GM21723 (cell line): Measurements from ENCODE around the gene TMEM11.

Source experiments
- ATAC-seq: cut with Tn5 transposase; IDR thresholded peaks from one replicate; pipeline ENCODE4 v1.9.1; 2021; ENCODE audit warnings: mild to moderate bottlenecking, moderate library complexity; ENCODE audit not compliant: unreplicated experiment

TMEM11 gene, protein sequence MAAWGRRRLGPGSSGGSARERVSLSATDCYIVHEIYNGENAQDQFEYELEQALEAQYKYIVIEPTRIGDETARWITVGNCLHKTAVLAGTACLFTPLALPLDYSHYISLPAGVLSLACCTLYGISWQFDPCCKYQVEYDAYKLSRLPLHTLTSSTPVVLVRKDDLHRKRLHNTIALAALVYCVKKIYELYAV

DNA sequence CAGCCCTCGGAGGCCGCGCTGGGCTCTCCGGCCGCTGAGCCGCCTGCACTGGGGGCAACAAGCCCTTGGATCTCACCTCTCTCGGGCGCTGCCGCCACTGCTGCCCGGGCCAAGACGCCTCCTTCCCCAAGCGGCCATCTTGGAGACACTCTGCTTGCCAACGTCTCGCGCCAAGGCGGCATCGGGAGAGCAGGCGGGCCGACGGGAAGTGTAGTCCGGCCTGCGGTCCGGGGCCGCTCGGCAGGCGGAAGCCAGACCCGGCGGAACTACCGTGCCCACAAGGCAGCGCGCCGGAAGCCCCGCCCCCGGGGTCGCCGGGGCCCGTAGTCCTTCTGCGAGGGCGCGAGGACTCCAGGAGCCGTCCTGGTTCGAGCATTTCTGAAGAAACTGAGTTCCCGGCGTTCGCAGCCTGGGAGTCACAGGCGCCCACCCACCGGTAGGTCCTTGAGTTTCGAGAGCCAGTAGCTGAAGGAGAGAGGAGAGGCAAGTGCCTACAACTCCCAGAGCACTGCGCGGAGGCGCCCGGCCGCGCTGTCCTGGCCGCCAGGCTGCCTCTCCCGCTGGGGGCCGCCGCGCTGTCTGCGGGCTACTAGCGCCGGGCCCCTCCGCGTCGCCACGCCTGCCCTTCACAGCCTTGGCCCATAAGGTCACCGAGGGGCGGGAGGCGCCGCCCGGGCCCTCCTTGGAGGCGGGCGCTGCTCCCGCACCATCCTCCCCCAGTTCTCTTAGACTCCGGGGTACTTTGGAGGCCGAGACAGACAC, at the start of gene TMEM11:
Gene TMEM11 (minus strand): TSS at position 147 of the 762 bp plus-strand sequence. CDS start 9 bp downstream, at position 138.
- ATAC-seq, result peak; percentile 89

DNA sequence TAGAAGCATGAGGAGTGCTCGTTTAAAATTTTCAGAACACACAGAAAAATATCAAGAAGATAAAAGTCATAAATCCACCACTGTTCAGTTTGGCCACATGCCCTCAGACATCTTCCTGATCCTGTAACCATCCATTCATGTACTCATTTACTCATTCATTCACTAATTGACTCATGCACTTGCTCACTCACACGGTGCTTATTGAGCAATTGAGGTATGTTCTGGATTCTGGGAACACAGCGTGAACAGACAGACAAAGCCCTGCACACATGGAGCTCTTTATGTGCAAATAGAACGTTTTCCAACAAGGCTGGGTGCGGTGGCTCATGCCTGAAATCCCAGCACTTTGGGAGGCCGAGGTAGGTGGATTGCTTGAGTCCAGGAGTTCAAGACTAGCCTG, 49.4 kb upstream of the TMEM11 start:
- ATAC-seq, result no peak

DNA sequence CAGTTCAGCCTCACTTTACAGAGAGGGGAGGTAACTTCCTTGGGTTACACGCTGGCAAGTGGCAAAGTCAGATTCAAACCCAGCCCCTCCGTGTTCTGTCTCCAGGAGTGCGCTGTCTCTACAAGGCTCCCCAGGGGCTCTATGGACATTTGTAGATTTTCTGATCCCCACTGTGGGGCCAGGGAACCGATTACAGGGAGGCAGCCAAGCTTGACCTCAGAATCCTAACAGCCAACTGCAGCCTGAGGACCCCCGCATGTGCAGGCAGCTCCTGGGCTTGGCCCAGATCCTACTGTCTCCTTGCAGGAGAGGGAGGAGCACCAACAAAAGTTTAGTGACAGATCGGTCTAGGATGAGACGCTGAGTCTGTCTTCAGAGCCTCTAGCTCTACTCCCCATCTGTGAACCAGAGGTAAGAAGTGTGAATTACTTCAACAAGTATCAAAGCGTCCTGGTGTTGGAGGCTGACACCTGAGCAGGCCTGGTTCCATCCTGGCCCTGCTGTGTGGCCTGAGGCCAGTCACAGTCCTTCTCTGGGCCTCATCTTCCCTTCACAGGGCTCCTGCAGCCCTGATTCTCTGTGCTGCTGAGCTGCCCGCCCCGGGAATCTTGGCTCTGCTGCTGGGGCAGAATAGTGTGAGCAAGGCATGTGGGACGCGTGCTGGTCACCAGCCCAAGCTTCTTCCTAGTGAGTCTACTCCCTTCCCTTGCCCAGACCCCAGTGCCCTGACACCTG, 48.5 kb upstream of the TMEM11 start:
- no peak for ATAC-seq

DNA sequence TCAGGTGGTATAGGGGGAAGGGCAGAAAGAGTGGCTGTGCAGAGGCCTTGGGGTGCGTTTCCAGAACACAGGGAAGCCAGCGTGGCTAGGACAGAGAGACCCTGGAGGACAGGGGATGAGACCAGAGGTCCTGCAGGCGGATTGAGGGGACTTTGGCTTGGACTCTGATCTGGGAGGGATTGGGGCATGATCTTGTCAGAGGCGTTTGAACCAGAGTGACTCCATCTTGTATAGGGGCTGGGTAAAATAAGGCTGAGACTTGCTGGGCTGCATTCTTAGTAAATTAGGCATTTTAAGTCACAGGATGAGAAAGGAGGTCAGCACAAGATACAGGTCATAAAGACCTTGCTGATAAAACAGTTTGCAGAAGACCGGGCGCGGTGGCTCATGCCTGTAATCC, 44.6 kb upstream of the TMEM11 start:
- no peak for ATAC-seq

DNA sequence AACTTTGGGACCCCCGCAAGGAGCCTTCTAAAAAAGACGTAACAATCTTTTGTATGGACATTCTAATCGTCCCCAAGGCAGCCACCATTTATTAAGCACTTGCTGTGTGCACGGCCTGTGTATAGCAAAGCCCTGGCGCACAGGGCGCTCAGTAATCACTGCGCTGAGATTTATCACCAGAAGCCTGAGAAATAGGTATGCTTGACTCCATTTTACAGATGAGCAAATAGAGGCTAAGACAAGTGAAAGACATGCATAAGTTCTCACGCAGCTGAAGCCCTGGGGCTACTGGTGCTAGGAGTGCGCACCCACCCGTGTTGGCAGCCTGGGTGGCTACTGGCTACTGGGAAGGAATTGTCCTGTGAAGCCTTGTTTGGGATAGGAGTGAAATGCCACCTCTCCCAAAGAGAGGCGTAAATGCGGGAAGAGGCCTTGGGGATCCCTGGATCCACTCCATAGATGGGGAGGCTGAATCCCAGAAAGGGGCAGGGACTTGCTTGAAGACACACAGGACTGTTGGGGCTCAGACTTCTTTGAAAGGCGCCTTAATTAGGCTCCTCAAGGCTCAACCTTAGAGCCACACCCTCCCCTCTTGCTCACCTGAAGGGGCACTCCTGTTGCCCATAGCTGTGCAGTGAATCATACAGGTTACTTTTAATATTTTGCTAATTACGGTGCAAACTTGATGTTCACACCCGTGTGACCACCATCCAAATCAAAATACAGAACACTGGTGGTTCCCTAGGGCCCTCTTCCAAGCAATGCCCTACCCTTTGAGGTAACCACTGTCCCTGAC, 39.9 kb upstream of the TMEM11 start:
- ATAC-seq, result peak; percentile 12

DNA sequence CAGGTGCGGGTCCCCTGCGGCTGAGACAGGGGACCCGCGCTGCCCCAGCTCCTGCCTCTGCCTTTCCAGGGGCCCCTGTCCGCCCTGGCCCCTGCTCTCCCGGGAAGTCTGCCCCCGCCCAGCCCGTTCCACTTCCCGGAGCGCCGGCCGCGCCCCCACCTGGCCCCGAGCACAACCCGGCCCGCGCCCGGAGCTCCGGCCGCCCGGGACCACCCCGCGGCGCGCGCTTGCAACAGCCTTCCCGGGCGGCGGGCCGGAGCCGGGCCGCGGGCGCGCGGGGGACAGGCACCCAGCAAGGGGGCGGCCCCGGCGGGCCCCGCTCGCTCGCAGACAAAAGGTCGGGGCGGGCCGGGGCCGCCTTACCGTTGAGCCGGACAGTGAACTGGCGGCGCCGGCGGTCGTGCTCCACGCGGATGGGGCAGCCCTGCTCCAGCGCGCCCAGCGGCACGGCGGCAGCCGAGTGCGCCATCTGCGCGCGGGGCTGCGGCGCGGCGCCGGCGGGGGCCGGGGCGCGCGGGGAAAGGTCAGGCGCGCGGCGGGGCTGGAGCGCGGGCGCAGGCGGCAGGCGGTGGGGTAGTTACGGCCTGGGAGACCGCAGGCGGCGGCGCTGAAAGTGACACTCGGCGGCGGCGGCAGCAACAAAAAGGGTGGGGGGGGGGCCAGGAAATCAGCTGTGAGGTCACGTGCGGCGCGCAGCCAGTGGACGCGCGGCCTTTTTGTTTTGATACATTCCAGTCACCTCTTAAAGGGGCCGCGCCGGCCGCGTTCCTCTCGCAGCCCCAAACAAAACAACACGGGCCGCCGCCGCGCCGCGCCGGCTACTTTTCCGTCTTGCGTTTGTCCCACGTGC, 39.1 kb upstream of the TMEM11 start, which contains the start of gene NATD1:
Gene NATD1 (minus strand): TSS at position 615 of the 850 bp plus-strand sequence. CDS start 146 bp downstream, at position 469.
- ATAC-seq, result peak; percentile 69

DNA sequence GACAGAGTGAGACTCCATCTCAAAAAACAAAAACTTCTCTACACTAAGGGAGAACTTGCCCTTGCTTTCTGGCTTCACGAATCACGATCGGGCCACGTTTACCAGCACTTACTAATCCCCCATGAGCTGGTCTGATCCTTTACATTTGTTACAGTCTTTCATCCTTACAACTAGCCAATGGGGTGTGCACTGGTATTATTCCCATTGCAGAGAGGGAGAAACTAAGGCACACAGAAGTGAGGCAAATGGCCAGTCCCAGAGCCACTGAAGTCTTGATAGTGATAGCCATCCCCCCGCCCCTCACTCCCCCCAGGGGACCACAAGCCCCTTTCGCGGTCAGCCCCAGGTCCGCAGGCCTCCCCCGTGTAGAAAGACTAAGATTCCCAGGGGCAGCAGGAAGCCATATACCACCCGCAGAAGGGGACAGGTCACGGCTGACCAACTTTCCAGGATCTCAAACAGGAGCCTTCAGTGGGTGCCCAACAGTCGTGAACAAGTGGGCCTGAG, 38.4 kb upstream of the TMEM11 start:
- no peak for ATAC-seq

DNA sequence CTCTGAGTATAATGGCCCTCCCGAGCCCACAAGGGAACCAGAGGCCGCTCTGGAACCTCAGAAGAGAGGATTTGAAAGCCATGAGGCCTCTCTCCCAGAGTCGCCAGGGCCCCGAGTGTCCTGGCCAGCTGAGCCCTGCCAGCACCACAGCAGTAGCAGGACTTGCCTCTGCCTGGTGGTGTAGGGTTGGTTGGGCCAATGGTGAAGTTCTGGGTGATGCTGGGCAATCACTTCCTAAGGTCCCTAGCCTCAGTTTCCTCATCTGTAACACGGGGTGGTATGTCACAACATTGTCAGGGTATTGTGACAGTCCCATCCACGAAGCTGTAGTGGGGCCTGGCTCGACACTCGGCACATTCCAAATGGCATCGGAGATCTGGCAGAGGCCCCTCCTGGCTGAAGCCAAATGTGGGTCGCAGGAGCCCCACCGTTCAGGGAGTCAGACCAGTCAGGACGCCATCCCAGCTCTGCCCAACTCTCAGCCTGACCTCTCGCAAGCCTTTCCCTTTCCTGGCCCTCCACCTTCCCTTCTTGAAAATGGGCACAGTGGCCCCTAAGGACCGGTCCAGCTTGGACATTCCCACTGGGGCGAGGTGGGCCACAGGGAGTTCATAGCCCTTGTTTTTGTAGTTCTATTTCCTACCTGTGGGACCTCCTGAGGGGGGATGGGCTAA, 37.5 kb upstream of the TMEM11 start:
- ATAC-seq, result no peak

DNA sequence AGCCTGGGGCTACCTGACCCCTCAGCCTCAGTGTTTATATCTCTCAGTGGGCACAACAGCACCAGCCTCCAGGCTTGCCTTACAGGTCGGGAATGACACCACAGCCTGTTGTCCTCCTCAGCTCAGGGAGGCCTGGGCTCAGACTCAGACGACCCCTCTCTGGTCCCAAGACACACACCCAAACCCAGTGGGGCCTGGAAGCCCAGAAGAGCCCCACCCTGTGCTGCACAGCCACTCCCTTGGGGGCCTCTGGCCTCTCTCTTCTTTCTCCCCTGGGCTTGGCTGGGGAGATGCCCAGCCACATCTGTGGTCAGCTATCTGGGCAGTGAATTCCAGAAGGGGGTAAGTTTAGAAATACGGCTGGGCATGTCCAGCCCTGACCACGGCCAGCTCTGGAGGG, 36.9 kb upstream of the TMEM11 start:
- no peak for ATAC-seq

DNA sequence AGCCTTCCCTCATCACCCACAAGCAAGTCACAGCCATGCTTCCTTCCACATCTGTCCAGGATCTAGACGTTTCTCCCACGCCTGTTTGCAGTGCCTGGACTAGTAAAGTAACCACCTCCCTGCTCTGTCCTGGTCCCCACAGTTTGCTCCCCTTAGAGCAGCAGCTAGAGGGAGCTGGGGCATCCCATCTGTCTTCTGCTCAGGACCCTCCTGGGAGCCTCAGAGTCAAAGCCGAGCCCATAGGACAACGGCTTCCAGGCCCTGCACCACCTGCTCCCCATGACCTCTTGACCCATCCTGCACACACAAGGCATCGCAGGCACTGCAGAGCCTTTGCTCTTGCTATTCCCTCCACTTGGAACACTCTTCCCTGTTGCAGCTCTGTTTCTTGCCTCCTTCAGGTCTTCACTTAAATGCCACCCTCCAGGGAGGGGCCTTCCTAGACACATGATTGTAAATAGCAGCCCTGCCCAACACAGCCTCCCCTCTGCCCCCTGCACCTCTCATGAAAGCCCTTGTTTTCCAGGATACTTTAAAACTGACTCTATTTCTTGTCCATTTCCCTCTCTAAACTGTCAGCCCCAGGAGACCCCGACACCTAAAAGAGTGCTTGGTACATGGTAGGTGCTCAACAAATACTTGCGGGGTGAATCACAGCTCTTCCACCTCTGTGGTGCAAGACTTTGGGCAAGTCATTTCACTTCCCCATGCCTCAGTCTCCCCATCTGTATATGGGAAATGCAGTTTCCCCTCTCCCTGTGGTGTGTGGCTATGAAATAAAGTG, 36.2 kb upstream of the TMEM11 start:
- ATAC-seq, result no peak

DNA sequence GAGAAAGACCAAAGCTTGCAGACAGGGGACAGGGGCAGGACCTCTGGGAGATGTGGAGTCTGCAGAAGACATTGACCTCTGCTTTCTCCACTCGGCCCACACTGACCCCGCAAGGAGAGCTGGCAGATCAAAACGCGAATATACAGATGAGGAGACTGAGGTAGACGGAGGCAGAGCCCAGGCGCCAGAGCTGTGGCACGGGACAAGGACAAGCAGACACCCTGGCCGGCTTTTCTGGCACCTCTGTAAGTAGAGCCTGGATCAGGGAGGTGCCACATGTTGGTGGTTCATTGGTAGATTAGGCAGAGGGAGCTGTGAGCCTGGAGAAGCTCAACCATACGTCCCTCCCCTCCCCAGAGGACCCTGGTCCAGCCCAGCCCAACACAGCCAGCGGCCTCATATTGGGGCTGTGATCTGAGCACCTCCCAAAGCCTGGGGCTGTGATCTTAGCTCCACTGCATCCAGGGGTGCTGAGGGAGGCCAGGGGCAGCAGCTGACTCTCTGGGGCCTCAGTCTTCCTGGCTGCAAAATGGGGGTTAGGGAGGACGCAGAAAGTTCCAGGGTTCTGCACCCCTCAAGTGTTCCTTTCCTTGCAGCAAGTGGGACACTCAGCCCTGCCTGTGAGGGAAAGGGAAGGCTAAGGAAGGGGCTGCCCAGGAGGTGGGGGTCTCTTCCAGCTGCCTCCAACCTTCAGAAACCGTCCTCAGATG, 35.3 kb upstream of the TMEM11 start:
- no peak for ATAC-seq

DNA sequence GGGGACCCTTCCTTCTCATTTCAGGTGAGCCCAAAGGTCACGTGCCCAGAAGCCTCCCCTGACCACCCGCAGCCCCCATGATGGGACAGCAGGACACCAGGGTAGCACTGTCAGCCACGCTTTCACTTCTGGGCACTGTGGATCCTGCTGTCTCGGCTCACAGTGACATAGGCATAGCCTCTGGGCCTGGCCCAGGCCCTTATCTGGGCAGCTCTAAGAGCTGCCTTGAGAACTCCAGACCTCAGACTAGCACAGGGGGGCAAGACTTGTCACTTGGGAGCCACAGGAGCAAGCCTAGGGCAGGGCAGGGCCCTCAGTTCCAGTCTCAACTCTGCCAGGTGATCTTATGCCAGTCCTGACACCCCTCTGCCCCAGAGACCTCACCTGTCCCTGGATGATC, 34.5 kb upstream of the TMEM11 start:
- no peak for ATAC-seq

DNA sequence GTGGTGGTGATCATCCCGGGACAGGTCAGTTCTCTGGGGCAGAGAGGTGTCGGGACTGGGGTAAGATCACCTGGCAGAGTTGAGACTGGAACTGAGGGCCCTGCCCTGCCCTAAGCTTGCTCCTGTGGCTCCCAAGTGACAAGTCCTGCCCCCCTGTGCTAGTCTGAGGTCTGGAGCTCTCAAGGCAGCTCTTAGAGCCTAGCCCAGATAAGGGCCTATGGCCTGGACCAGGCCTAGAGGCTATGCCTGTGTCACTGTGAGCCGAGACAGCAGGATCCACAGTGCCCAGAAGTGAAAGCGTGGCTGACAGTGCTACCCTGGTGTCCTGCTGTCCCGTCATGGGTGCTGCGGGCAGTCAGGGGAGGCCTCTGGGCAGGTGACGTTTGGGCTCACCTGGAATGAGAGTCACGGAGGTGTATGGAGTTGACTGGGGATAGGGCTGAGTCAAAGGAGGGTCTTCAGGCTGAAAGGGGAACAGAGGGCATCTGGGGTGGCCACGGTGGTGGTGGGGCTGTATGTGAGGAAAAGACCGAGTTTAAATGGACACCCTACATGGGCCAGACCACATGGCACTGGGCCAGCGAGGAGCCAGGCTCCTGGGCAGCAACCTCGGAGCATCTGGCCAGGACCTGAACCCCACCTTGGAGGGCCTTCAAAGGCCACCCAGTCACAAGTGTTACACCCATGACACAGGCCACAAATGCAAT, 33.7 kb upstream of the TMEM11 start:
- ATAC-seq, result no peak

DNA sequence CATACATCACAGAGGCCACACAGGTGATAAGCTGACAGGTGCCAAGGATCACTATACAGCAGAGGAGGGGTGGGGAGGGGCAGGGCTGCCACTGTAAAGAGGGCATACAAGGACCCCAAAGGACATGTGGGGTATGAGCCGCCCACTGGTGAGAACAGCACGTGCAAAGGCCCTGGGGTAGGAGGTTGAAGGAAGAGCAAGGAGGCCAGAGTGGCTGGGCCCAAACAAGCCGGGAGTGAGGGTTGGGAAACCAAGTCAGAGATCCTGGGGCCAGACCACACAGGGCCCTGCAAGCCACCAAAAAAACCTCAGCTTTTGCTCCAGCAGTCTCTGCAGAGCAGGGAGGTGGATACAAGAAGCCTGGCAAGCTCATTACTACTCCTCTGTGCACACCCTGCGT, 32.7 kb upstream of the TMEM11 start:
- ATAC-seq, result no peak

DNA sequence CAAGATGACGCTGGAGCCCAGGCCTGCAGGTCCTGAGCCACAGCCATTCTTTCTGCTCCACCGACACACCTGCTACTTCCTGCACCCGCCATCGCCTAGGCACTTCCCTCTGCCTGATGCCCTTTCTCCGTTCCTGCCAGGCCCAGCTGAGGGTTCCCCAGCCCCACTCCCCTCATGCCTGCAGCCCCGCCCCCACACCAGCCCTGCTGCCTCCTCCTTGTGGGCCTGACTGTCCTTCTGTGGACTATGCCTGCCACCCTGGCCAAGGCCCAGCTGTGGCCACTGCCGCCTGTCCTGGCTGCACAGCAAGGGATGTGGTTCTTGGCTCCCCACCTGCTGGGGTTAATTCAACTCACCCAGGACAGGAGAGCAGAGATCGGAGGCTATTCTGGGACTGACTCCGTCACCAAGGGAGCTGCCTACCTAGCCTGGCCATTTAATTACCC, 31.7 kb upstream of the TMEM11 start:
- no peak for ATAC-seq

DNA sequence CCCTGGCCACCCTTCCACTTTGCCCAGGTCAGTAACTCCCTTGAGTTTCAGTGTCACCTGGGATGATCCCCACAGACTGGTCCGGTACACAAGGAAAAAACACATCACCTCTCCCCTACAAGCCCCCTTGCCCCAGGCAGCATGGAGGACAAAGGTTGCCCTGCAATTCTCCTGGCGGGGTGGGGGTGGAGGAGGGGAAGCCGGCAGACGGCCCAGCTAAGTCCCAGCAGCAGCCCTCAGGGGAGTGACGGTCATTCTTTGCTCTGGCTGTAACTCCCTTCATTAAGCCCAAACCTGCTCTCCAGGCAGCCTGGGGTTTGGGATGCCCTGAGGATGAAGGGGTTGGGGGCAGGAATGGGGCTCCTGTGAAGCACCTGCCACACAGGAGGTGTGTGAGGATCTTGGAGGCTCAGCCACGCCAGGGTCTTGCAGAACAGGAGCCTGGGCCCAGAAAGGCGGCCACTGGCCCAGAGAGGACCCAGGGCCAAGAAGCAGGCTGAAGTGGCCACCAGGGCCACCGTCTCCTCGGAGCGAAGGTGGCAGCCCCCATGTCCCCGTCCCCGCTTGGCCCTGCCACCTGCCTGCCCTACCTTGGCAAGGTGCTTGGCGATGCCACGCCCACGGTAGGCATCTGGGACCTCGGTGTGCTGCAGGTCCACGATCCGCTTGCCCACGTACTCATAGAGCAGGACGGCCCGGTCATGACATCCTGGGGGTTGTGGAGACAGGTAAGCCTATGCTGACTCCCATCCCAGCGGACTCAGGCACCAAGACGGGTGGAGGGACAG, 29.7 kb upstream of the TMEM11 start:
- no peak for ATAC-seq
